Hematopoietic multipotent progenitor cell treated with erythropoietin and hydrocortisone succinate and interleukin-3 and kit ligand, for 8 days (in vitro differentiated cells): ENCODE measurements around the gene PLPPR5.

Experiments used
- DNase-seq: peaks from one replicate; pipeline ENCODE4 v3.0.0-alpha.2; 2015

The PLPPR5 gene

DNA sequence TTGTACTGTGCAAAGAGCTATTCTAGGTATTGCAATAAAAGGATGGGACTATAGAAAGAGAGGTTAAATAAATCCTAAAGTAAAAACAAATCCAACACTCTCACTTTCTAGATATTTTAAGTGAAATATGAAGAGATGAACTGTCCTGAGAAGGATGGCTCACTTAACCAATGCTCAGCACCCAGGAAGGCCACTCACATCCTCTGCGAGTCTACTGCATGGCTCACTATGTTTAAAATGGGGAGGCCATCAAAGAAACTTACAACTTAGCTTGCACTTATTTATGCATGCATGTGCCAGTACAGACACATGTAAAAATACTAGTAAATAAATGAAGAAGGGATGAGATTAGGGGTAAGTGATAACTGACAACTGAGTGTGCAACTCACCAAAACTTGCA is 37.5 kb downstream of the PLPPR5 start:
- DNase-seq = no peak

GRCh38 chr1:98965394-98965793 is 39.3 kb downstream of the PLPPR5 start:
- DNase-seq = no peak

GRCh38 chr1:98964198-98964597 is 40.5 kb downstream of the PLPPR5 start:
- DNase-seq = no peak

GRCh38 chr1:98963064-98963758 is 41.5 kb downstream of the PLPPR5 start:
- no peak for DNase-seq

GRCh38 chr1:98962156-98962555 is 42.5 kb downstream of the PLPPR5 start:
- DNase-seq = no peak

GRCh38 chr1:98949621-98950020 is 55.0 kb downstream of the PLPPR5 start:
- no peak for DNase-seq

DNA sequence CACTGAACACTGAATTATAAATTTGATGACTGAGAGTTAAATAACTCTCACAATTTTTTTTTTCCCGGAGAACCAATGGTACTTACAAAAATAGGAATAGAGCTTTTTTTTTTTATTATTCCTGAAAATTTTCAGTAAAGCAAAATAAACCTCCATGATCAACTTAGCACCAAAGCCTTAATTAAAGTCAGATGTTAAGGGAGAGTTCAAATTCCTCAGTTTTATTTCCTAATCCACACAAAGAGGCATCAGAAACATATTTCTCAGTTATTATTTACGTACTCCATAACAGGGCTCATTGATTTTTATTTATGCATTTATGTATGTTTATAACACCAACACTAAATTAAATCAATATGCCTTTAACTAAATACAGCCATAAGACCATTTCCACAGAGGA is 55.5 kb downstream of the PLPPR5 start:
- DNase-seq = no peak

- no peak for DNase-seq
Observed at GRCh38 chr1:98947071-98947470, 57.6 kb downstream of the PLPPR5 start.

DNA sequence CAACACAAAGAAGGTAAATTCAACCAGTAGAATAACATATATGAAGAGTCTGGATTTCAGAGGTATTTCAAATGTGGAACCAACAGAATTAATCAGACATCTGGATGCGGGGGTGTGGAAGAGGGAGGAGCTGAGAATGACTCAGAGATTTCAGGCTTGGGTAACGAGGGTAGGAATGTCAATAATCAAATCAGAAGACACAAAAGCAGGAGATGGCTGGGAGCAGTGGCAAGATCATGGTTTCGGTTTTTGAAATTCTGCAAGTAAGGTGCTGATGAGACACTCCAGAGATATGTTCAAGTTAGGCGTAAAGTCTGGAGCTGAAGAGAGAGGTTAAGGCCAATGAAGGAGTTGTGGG is 64.0 kb downstream of the PLPPR5 start:
- no peak for DNase-seq

GRCh38 chr1:98940069-98940721 is 64.5 kb downstream of the PLPPR5 start:
- no peak for DNase-seq

- DNase-seq = no peak
Observed at GRCh38 chr1:98939471-98939870, 65.2 kb downstream of the PLPPR5 start.

- no peak for DNase-seq
Observed at GRCh38 chr1:98937347-98937746, 67.3 kb downstream of the PLPPR5 start.

DNA sequence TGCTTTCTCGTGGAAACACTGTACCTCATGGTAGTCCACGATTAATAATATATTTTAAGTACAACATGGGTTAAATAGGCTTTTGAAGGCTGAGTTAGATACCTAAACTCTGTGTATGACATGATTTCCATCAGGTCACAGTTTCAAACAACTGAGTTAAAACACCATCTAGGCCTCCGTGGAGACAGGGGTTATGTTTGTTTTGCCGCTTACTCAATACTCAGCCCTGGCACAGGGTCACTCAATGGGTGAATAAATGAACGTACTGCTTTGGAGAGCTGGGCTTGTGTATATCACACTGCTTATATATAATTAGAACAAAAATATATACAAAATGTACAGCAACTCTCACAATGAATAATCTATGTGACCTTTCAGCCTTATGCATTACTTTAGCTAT is 72.5 kb downstream of the PLPPR5 start:
- DNase-seq = no peak

DNA sequence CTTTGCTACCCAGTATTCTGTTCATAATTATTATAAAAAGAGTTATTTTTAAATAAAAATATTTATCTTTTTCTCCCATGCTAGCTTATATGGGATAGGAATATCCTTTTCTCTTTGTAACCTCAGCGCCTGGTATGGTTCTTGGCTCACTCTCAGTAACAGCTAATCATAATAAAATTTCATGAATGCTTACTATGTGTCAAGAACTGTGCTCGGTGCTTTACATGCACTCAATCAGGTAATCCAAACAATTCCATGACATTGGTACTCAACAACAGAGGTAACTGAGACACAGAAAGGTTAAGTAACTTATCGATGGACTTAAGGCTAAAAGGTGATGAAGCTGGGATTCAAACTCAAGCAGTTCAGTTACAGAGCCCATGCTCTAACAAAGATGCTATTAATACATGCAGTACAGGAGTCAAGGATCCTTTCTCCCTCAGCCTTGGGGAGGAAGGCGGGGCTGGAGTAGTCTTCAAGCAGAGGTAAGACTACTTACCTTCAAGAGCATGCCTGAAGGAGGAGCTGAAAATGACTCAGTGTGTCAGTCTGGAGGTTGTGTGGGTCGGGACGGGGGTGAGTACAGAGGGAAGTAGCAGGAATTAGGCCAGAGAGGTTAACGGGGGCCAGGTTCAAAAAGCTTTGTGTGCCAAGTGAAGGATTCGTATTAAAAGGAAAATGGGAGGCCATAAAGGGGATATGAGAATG is 73.4 kb downstream of the PLPPR5 start:
- no peak for DNase-seq

DNA sequence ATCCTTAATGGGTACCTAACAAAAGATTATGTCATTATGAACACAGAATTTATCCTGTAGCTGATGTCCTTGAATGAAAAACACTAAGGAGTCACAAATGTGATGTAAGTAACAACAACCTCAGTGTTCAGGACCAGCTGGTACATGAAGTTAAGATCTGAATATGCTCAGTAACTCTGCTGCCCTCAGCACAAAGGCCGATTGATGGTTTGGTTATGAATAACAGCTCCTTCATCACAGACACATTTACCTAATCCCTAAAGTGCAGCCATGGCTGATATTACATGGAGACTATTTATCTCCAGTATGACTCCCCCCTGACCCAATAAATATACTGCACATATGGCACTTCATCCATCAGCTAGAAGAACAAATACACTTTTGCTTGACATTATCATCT is 75.2 kb downstream of the PLPPR5 start:
- no peak for DNase-seq

GRCh38 chr1:98926597-98926996 is 78.1 kb downstream of the PLPPR5 start:
- no peak for DNase-seq

- DNase-seq = no peak
Observed at GRCh38 chr1:98924977-98925376, 79.7 kb downstream of the PLPPR5 start.

DNA sequence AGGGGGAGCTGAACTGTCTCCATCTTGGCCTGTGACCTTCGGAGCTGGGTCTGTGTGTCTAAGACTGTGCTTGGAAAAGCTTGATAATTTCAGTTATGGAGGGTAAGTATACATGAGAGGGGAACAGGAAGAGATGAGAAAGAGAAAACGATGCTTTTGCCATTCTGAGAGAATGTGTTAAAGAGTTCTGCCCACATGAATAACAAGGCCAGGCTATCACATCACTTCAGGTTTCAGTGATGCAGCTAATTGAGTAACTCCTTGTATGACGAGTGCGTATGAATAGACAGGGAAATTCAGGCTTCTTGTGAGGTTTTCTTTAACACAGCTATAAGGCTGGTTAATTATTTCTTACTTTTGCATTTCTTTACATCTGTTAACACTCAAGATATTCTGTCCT is 81.0 kb downstream of the PLPPR5 start:
- DNase-seq = no peak

DNA sequence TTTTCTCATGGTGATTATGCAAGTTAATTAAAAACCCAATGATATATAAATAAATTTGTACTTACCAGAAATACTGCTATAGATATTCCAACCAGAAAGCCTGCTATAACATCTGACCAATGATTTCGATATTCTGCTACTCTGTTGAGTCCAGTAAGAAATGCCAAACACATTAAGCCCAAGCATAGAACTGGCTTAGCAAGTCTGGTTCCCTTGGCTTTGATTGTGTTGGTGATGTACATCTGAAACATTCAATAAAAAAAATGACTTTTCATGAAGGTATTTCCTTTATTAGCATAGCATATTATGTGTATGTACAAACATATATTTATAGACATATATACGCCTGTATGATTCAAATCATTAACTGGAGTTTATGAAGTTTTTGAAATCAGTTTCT is 82.8 kb downstream of the PLPPR5 start:
- no peak for DNase-seq

GRCh38 chr1:98920441-98921110 is 84.1 kb downstream of the PLPPR5 start:
- DNase-seq = no peak

- no peak for DNase-seq
Observed at GRCh38 chr1:98919652-98920051, 85.0 kb downstream of the PLPPR5 start.

GRCh38 chr1:98919211-98919610 is 85.5 kb downstream of the PLPPR5 start:
- DNase-seq = no peak

GRCh38 chr1:98914547-98914946 is 90.1 kb downstream of the PLPPR5 start:
- no peak for DNase-seq

DNA sequence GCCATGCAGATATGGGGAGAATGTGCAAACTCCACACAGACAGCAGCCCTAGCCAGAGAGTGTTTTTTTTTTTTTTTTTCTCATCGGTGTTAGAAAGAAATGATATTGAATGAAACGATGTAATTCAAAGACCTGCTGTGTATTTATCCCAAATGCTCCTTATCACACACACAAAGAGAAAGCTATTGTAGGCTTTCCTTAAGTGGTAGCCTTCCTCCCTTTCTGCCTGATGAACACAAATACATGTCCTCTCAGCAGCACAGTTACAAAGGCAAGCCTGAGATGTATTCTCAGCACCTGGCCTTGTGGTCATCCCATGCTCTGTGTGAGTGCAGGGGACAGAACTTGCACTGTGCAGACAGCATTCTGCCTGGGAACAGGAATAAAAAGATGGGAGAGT is 93.8 kb downstream of the PLPPR5 start:
- no peak for DNase-seq
